GM19239 (cell line): ENCODE results near the gene NPW.

Experiments used
- DNase-seq: peaks from one replicate; pipeline ENCODE4 v3.0.0; 2011; ENCODE audit warnings: low spot score; ENCODE audit not compliant: insufficient read length
- FAIRE-seq: peaks from 2 replicates; lab custom pipeline; 2011; peaks lifted over from hg19 to GRCh38; lab: Jason Lieb, UNC

Gene NPW

DNA sequence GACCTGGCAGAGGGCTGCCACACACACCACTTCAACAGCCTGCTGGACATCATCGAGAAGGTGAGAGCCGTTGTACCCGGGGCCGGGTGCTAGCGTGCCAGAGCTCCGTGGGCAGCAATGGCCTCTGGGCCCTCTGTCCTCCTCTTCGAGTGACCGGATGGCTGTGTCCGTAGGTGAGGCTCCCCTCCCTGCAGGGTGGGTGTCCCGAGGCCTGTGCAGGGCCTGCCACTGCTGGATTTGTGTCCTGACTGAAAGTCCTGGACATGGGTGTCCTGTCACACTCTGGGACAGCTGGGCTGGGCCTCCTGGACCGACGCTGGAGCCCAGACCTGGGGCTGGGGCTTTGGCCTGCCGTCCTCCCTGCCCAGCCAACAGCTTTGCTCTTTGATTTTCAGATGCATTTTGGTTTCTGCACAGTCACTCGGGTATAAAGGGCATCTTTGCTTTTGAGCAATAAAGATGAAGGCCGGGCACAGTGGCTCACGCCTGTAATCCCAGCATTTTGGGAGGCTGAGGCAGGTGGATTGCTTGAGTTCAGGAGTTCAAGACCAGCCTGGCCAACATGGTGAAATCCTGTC, 44.9 kb downstream of the NPW start:
- DNase-seq (no peak), FAIRE-seq (no peak)

- DNase-seq (no peak), FAIRE-seq (no peak)
These were observed 46.6 kb downstream of the NPW start for GRCh38 chr16:2066139-2066538.
